ENCODE measurements around the gene TRPV3. TPM values are rescaled to one million over a fixed set of nuclear protein-coding genes. Genes with fewer than 3 reads are reported as not detected.

TRPV3 gene
- total RNA-seq, 1 experiment from 2014 or later = 1.8 TPM

GRCh38 chr17:3546521-3546920 is 11.1 kb downstream of the TRPV3 start:
- no peak for DNase-seq (ENCODE audit: low spot score)

- DNase-seq (ENCODE audit: low spot score) = no peak
Observed at GRCh38 chr17:3545151-3545550, 12.5 kb downstream of the TRPV3 start.

GRCh38 chr17:3544365-3544764 is 13.2 kb downstream of the TRPV3 start:
- no peak for DNase-seq (ENCODE audit: low spot score)

- DNase-seq (ENCODE audit: low spot score) = no peak
Observed at GRCh38 chr17:3543453-3543852, 14.2 kb downstream of the TRPV3 start.

- DNase-seq (ENCODE audit: low spot score) = no peak
Observed at GRCh38 chr17:3542410-3543088, 15.1 kb downstream of the TRPV3 start.

- DNase-seq (ENCODE audit: low spot score) = no peak
Observed at GRCh38 chr17:3539881-3540540, 17.6 kb downstream of the TRPV3 start.

- no peak for DNase-seq (ENCODE audit: low spot score)
Observed at GRCh38 chr17:3536716-3537115, 20.9 kb downstream of the TRPV3 start.

- DNase-seq (ENCODE audit: low spot score) = no peak
Observed at GRCh38 chr17:3535253-3535995, 22.2 kb downstream of the TRPV3 start.

- DNase-seq (ENCODE audit: low spot score) = peak; percentile 13
Observed at GRCh38 chr17:3534881-3535252, 22.7 kb downstream of the TRPV3 start.

- no peak for DNase-seq (ENCODE audit: low spot score)
Observed at GRCh38 chr17:3533752-3534151, 23.9 kb downstream of the TRPV3 start.

- DNase-seq (ENCODE audit: low spot score) = no peak
Observed at GRCh38 chr17:3532859-3533142, 24.8 kb downstream of the TRPV3 start.

GRCh38 chr17:3532106-3532858 is 25.3 kb downstream of the TRPV3 start:
- DNase-seq (ENCODE audit: low spot score) = no peak

- no peak for DNase-seq (ENCODE audit: low spot score)
Observed at GRCh38 chr17:3531266-3532101, 26.1 kb downstream of the TRPV3 start.

- peak; percentile 16 for DNase-seq (ENCODE audit: low spot score)
Observed at GRCh38 chr17:3529817-3530741, 27.5 kb downstream of the TRPV3 start.

GRCh38 chr17:3528880-3529511 is 28.6 kb downstream of the TRPV3 start:
- DNase-seq (ENCODE audit: low spot score) = peak; percentile 15

- DNase-seq (ENCODE audit: low spot score) = no peak
Observed at GRCh38 chr17:3528403-3528851, 29.2 kb downstream of the TRPV3 start.

- no peak for DNase-seq (ENCODE audit: low spot score)
Observed at GRCh38 chr17:3527896-3528295, 29.7 kb downstream of the TRPV3 start.

- no peak for DNase-seq (ENCODE audit: low spot score)
Observed at GRCh38 chr17:3527468-3527867, 30.1 kb downstream of the TRPV3 start.

- DNase-seq (ENCODE audit: low spot score) = no peak
Observed at GRCh38 chr17:3526971-3527370, 30.6 kb downstream of the TRPV3 start.

- no peak for DNase-seq (ENCODE audit: low spot score)
Observed at GRCh38 chr17:3526491-3526890, 31.1 kb downstream of the TRPV3 start.
